Measurements from ENCODE around the gene SEC16B.

Gene SEC16B

DNA sequence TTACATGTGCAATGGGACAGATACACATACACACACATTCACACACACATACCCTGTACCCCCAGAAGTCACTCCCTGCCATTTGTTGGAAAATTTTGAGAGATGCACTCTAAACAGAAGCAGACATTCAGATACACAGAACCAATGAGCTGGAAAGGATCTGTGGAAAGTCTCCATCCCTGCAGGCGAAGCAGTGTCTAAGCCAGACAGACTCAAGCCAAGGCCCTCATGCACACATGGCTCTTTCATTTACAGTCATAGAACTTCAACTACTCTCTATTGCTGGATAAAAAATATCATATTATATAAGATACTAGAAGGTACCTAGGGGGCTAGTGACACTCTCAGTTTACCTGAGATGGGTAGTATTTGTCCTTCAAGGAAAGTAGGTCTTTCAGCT is 7.3 kb upstream of the SEC16B start:
- DNase-seq (ENCODE audit: low read depth in 2 of 2), result no peak

DNA sequence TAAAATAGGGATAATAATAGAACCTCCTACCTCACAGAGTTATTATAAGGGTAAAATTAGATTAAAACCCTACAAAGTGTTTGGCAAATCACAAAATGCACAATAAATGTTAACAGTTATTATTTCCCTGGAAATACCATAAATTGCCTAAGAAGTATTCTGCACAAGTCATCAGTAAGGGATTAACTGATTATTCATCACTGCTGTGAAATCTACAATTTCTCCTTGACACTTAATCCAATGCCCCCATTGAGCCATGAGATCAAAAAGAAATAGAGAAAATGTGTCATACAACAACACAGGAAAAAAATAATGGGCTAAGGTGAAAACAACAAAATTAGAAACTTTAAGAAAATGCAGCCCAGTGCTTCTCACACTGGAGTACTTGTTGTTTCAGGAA is 6.7 kb upstream of the SEC16B start:
- DNase-seq (ENCODE audit: low read depth in 2 of 2), result no peak

DNA sequence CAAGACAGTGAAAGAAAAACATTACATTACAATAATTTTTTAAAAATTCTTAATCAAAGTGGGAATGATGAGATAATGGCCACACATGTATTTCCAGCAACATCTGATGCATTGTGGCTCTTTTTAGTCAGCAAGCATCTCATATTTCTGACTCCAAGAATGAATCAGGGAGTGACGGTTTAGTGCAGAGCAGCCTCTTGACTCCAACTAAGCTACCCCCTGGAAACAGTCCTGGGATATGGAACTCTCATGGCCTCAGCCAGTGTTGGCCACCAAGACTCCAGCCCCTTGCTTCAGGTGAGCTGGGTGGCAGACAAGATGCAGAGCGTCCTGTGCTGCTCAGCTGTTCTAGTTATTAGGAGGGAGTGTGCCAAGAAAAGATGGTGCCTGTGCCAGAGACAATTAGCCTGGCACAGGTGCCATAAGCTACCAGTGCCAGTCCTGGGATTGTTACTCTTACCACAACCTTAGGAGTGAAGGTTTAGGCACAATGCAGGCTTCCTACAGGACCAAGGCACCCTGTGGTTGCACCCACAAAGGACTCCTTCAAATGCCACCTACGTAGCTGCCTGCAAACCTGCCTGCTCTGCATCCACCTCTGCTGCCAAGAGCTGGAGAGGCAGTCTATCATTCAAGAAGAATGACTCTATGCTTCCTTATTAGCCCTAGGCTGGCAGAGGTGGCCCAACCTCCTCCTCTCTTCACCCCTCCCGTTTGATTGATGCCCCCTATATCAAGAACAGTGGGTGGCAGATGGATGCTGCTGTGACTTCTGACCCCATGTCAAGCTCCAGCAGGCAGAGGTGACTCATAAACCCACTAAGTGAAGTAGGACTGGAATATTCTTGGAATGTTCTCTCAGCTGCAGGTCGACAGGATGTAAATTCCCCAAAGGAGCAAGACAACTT is 6.0 kb upstream of the SEC16B start:
- DNase-seq (ENCODE audit: low read depth in 2 of 2), result no peak

DNA sequence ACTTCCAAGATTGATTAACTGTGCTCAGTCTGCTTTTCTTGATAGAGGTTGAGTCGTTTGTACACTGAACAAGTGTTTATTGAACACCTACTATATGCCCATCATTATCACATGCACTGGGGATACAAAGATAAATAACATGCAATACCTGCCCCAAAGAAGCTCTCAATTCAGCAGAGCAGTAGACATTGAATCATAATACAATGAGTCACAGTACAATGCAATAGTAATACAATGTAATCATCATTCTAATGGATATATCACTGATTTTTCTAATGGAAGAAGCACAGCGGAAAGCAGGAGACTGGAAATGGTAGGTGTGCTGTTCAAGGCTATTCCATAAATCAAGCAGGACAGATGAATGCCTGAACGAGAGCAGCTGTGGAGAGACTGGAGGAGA is 3.7 kb upstream of the SEC16B start:
- no peak for DNase-seq (ENCODE audit: low read depth in 2 of 2)

DNA sequence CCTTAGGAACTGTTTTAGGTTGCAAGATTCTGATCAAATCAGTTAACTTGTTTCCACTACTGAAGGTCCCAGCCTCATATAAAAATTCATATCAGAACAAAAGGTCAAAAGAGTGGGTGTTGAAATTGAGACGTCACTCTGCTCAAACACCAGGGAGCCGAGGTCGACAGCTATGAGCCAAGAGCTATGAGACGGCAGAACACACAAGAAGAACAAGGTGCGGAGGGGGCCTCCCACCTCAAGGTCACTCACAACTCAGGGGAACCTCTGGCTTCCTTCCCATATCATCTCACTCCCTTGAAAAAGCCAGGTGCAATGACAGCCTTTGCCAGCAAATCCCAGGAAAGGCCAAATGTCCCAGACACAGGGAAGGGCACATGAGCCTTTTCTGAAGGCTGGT is 749 bp downstream of the SEC16B start:
- no peak for DNase-seq (ENCODE audit: low read depth in 2 of 2)

DNA sequence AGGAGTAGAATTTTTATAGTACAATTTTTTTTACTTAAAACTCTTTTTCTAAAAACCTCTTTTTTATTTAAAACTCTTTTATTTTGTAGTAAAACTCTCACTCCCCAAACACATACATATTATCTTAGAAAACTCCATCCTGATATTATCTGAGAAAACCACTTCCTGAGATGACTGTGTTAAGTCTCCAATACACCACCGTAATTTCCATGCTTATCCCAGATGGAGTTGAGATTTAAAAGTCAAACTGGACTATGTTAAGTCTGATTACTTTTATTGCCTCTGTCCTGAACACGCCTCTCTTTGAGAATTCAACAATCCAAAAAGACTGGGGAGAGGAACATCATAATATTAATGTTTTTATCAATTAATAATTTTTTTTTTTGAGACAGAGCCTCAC is 3.7 kb downstream of the SEC16B start:
- no peak for DNase-seq (ENCODE audit: low read depth in 2 of 2)

DNA sequence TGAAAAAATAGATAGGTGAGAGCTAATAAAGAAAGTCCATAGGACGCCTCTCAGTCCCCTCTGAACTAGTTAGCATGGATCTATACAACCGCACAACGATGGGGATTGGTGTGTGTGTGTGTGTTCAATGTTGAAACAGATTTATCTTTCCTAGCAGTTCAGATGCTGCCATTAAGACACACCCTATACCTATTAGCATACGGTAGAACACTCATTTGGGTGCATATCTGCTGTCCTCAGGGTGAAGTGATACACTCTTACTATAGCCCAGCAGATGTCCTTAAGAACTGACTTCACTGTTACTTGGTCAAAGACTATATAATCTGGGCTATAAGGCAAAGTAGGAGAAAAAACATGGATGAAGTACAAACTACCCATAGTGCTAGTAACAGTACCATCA is 4.6 kb downstream of the SEC16B start:
- DNase-seq (ENCODE audit: low read depth in 2 of 2), result no peak

DNA sequence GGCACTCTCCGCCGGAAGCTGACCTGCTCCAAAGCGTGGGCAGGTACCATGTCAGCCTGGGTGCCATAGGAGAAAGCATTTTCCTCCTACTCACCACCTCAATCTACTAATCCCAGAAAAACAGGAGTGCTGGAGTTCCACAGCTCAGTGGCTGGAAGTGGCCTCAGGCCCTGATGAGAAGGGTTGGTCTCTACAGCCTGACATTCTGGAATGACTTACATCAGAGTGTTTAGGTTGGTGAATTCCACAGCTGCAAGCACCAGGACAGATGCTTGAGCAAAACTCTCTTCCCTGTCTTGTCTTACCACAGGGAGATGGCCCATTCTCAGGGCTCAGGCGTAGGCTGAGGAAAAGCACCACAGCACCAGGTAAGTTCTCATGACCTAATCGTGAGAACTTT is 5.5 kb downstream of the SEC16B start:
- DNase-seq (ENCODE audit: low read depth in 2 of 2), result no peak

DNA sequence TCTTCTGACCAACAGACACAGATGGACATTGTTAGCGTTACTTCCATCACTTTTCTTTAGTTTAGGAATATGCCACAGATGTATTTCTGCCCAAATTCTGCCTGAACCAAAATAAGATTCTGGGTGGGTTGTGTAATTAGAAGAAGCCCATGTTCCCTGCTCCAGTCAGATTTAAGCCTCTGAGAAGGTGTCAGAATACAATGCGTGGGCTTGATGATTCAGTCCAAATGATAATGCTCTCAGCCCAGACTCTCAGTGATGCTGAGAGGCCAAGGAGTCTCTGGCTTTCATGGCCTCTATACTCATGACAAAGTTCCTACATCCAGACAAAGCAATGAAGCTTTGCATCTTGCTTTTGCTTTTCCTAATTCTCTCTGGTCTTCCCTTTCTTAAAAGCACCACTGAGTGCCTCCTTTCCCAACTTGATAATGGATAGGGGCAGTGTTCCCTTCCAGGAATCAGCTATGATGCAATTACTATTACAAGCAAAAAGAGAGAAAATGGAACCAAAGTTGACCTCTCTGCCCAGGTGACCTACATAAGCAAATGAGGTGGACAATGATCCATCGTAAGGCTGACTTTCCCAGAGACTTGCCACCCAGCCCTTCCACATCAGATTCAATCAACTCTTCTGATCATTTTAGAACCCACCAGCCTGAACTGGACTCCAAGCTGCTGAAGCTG is 8.8 kb downstream of the SEC16B start:
- no peak for DNase-seq (ENCODE audit: low read depth in 2 of 2)

DNA sequence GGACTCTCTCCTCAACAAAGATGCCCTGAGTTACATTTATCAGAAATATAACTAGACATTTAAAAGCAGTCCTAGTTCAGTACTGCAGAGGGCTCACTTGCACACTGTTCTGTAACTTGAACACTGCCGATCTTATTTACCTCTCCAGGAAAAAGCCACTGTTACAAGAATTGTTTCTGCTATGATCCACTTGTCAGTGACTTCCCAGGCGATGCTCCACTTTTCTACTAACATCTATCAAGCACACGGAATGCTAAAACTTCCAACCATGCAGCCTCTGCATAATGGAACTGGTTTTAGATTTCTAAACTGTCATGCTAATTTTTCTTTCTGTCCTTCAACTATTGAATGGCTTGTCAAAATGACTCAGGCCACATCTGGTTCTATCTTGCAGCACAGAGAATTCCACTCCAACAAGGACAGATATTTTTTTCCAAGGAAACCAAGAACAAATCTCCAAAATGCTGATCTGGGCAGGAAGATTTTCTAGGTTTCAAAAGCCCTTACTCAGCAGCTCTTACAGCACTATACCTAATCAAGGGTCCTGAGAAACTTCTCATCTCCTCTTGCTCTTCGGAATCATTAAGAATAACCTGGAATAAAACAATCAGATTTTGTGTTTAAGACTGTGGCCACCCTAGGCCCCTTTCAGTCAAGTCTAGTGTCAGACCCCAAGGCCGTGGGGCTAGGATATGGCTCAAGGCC is 9.9 kb downstream of the SEC16B start:
- DNase-seq (ENCODE audit: low read depth in 2 of 2), result no peak

DNA sequence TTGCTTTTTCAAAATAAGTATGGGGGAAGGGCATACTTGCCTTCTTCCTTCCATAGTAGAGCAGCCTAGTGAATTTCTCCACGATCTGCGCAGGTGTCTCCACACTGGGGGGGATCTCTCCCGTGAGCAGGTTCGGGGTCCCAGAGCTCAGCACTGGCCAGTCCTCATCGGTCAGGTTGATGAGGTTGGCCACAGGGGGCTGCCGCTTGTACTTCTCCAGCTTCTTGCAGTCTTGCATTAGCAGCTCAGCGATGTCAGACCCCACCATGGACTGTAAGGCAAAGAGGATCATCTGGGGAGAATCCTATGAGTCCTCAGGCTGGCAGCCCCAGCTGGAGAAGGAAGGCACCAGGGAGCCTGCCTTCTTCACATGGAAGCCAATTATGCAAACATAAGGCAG is 11.8 kb downstream of the SEC16B start:
- DNase-seq (ENCODE audit: low read depth in 2 of 2), result no peak

DNA sequence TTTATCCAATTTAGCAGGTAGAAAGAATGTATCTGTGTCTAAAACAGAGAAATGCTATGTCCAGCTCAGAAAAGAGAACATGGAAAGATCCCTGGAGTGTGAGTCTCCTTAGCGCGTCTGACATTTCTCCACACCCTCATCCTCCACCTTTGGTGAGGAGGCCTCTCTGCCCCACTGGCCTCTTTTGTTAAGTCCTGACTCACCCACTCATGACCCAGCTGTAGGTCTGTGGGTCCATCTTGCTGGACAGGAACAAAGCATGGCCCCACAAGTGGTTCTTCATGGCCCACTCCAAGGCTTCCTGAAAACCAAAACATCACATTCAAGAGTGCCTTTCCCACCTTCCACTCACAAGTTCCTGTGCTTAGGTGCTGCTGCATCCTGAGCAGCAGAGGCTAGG is 15.8 kb downstream of the SEC16B start:
- DNase-seq (ENCODE audit: low read depth in 2 of 2), result no peak

DNA sequence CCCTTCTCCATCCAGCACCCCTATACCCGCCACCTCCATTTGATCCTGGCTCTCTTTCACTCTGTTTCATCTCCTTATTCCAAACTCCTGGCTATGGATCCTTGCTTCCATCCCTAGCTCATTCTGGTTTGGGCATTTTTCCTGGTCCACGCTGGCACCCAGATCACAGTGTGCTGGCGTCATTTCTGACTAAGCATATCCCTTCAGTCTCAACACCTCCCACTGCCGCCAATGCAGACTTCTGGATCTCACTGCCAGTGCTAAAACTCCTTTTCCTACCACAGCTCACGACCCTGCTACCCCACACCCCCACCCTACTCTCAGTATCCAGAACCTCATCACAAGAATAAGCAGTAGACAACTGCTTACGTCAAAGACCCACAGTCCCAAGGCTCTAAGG is 16.3 kb downstream of the SEC16B start:
- no peak for DNase-seq (ENCODE audit: low read depth in 2 of 2)

DNA sequence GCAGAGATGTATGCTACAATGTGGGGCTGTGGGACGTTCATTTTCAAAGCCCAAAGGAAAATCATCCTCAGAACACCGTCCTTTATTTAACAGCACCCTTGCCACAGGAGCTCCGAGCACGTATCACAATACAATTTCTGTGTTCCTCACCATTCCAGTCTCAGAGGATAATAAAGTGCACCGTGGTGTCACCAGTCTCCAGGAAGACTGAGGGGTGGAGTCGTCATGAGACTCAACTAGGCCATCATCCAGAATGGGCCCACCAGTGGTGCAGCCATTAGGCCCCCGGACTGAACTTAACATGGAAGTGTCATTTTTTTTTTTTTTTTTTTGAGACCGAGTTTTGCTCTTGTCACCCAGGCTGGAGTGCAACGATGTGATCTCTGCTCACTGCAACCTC is 17.2 kb downstream of the SEC16B start:
- DNase-seq (ENCODE audit: low read depth in 2 of 2), result no peak

DNA sequence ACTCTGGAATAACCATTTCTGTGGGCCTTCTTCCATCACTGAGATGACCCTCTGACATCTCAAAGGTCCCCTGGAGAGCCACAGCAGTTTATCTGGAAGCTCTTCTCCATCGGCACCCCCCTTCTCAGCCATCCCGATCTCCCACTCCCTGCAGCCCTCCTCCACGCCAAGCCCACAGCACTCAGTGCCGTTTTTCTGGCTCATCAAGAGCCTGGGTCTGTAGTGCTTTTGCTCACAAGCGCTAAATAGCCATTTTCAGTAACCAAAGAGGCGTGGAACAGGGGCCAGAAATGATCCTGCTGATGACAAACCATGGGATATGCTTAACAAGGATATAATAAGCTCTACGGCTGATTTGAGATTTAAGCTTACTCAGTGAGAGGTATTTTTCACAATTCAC is 17.6 kb downstream of the SEC16B start:
- no peak for DNase-seq (ENCODE audit: low read depth in 2 of 2)

DNA sequence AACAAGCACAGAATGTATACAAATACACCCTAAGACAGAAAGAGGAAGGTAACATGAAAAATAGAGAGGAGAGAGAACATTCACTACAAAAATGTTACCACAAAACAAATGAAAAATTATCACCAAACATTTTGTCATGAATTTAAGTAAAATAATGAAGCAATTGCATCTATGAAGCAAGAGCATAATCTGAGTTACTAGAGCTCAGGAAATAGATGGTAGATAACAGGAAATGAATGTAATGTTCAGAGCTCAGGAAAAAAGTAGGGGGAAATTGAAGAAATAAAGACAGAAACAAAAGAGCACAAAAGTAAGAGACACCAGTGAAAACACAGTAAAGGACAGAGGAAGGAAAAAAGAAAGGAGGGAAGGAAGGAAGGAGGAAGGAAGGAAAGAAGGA is 19.4 kb downstream of the SEC16B start:
- no peak for DNase-seq (ENCODE audit: low read depth in 2 of 2)

DNA sequence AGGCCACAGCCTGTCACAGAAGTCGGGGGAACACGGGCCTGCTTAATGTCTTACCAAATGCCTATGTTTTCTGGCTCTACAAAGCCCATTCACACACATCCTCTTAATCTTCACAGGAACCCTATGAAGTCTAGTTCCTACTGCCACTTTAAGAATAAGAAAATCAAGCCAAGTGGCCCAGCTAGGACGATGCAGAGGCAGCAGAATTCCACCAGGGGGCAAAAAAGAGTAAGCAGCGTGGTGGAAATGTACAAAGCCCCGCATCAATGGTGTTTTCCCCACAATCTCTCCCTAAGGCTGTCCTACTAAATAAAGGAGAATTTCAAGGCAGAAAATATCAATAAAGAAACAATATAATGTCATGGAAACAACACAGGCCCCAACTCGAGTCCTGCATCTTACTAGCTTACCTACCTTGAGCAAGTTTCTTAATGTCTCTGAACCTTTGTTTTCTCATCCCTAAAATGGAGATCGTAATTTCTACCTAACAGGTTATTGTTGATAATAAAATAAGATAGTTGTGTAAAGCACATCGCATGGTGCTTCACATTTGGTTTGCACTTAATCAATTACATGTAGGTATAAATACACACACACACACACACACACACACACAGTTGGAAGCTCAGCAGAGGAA is 21.4 kb downstream of the SEC16B start:
- DNase-seq (ENCODE audit: low read depth in 2 of 2), result no peak

DNA sequence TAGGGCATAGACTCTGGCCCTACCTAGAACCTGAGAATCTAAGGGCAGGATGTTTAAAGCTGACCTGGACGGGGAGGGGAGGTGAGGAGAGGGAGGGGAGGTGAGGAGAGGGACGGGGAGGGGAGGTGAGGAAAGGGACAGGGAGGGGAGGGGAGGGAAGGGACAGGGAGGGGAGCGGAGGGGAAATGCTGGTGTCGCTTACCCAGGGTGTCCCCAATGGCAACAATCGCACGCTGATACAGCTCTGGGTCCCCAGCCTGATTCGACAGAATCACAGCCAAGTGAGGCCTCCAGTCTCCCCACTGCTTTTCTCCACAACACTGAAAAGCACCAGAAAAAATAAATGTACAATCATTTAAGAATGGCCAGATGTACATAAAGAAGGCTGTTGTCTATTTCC is 22.2 kb downstream of the SEC16B start:
- DNase-seq (ENCODE audit: low read depth in 2 of 2), result no peak

DNA sequence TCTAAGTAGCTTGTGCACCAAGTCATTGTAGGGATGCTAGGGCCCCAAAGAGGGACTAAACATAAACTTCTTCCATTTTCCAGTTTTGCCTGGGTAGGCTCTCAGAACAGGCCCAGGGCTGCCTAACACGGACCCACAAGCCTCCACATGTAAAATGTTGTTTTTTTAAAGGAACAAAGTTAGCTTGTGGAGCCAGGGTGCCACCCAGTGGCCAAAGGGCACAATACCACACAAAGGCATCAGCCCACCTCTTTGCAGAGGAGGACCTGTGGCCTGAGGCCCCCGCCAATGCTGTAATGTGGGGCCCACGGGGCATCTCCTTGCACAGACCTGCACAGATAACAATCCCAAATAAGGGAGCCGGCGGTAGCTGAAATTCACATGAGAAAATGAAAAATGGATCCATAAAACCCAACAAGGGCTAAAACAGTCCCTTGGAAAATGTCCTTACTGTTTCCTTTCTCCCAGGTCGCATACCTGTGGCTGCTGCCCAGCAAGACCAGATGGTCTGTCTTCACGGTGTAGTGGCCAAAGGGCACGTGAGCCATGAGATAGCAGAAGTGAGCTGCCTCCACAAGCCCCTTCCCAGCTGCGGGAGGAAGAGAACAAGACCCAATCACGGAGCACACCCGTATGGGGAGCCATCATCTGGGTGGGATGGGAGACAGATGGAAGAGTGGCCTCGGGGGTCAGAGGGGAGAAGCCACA is 23.8 kb downstream of the SEC16B start:
- no peak for DNase-seq (ENCODE audit: low read depth in 2 of 2)

DNA sequence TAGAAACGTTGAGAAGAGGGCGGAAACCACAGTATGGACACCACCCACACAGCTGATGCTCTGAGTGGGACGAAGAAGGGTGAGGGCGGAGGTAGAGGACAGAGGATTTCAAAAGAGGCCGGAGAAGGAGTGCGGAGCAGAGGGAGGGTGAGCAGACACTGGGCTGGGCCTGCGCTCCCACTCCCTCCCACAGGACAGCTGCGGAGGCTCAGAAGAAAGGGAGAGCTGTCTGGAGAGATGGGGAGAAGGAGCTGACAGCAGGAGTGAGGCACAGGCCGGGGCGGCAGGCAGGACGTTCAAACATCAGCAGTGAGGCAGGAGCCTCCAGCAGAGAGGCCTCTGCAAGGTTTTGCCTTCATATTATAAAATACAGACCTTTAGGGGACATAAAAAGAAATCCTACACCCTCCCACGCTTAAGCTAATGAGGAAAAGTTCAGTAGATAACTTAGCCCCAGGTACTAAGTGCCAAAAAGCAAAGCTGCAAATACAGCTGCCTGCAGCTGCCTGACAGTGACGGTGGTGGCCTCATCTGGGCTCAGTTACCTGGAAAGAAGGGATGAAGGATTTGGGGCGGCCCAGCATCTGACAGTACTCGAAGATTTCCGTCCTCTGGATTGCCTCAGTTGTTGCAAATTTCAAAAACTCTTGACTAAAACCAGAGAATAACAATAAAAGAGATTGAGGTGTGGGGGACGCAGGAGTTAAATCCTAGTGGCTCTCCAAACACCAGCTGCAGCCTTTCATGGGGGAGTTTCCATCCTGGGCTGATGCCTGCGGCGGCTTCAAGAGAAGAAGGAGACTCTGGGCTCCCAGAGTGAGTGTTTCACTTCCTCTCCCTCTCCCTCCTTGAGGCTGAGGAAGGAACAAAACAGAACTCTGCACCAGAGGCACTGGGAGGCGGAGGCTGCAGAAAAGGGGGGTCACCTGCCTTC is 25.6 kb downstream of the SEC16B start:
- no peak for DNase-seq (ENCODE audit: low read depth in 2 of 2)

DNA sequence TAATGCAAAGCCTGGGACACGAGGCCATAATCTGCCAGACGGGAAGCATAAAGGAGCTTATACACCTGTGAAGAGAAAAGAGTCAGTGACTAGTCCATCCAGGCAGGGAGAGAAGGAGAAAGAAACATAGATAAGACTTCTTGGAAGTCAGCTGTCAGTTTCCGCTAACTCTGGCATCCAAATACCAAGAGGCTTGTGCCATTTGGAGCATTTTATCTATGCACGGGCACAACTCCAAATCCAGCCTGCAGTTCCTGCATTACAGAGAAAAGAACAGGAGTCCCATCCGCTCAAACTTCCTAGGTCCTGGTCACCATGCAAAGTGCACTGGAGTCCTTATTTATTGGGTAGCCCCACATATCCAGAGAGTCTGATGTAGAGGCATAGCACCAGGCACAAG is 27.9 kb downstream of the SEC16B start:
- no peak for DNase-seq (ENCODE audit: low read depth in 2 of 2)
